Thyroid gland (tissue), 4 donors: Measurements from ENCODE around the gene RNFT2. TPM values are rescaled to one million over a fixed set of nuclear protein-coding genes. Genes with fewer than 3 reads are reported as not detected.
"Not testable (repeated sequence)": the region's sequence is repeated elsewhere in the genome, so short reads cannot be mapped to it uniquely, and the experiment has no call there.

ENCODE experiments used
- DNase-seq, 2 donors: peaks; one replicate each; pipeline ENCODE4 v3.0.0-alpha.2; 2019
- H3K27ac ChIP-seq, 3 donors: fragments of 200-600 bp; sonication (generic); 1 replicate in 2 of 3; 2 replicates in 1 of 3; pipeline ENCODE4 v1.5.1; 2016 to 2019; ENCODE audit warnings: mild to moderate bottlenecking in 1 of 3, moderate library complexity in 1 of 3
- H3K27me3 ChIP-seq: fragments of 200-600 bp; sonication (generic); one replicate; pipeline ENCODE4 v1.5.1; 2019
- H3K36me3 ChIP-seq, 2 donors: fragments of 200-600 bp; sonication (generic); one replicate each; pipeline ENCODE4 v1.5.1; 2016 to 2019
- H3K4me1 ChIP-seq, 2 donors: fragments of 200-600 bp; sonication (generic); one replicate each; pipeline ENCODE4 v1.5.1; 2017 to 2019
- H3K4me3 ChIP-seq, 3 donors: fragments of 200-600 bp; sonication (generic); replicated peaks in 1 of 3; 1 replicate in 2 of 3; 2 replicates in 1 of 3; pipeline ENCODE4 v1.5.1; 2016; ENCODE audit warnings: mild to moderate bottlenecking in 1 of 3
- H3K9me3 ChIP-seq: fragments of 200-600 bp; sonication (generic); one replicate; pipeline ENCODE4 v1.5.1; 2017
- CTCF ChIP-seq, 6 experiments: fragments of 200-600 bp in 3 of 6; fragments of 450-650 bp in 3 of 6; sonication (generic) in 3 of 6; IDR thresholded peaks; one replicate each; pipeline ENCODE4 v1.5.1; 2016 to 2019; ENCODE audit warnings: antibody characterized with exemption in 6 of 6, mild to moderate bottlenecking in 2 of 6, inconsistent platforms in 1 of 6, moderate library complexity in 1 of 6
- POLR2A ChIP-seq, 2 donors: fragments of 450-650 bp; IDR thresholded peaks; one replicate each; pipeline ENCODE4 v1.6.1; 2017; ENCODE audit warnings: antibody characterized with exemption in 2 of 2, mild to moderate bottlenecking in 2 of 2, moderate library complexity in 1 of 2
- WGBS, 2 donors: methylation state at CpG; one replicate each; pipeline ENCODE4 v1.1.5; 2017; 5-methylcytosine and 5-hydroxymethylcytosine counted together
- intact Hi-C: fragments of 100-400 bp; cut with DNase I; formaldehyde crosslinking; loops from one replicate; pipeline ENCODE4 v1.15.1; 2023
- total RNA-seq, 4 donors: library from RNA; depleted of rRNA; stranded (reverse); fragments of >200 nt; gene quantifications; one replicate each; pipeline ENCODE4 v1.2.3, GENCODE V29; 2016

RNFT2 gene
- total RNA-seq, 4 donors from 2014 or later = 2.3 to 5.0 (median 4.5) TPM

DNA sequence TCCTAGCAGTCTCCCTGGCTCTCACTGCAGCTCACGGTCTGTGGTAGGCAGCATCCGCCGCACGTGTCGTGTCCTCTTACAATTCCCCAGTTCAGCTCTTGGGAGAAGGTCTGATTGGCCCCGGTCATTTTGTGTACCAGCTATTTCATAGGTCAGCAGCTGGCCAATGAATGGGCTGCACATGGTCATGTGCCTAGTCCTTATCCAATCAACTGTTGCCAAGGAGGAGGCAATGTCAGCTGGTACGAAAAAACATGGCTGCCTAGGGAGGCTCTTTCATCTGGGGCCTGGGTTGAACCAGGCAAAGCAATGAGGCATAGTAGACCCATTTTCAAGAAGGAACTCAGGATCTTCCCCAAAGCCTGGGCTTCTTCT, 46.1 kb downstream of the RNFT2 start:
- intact Hi-C loops = no loop called here
- Histone ChIP-seq H3K4me1 (peaks cover 0 to 17% of the 10 kb centered on the region in 2 donors), H3K4me3 (no peak overlapping the region), H3K27me3 (no peaks in the 10 kb centered on the region), H3K27ac (no peak overlapping the region), H3K9me3 (no peaks in the 10 kb centered on the region), H3K36me3 (no peaks in the 10 kb centered on the region)
- 89 to 95% methylated on average over 6 to 7 of the region's 7 CpGs for WGBS, 2 donors
- TF ChIP-seq POLR2A (IDR thresholded peaks at IDR 0.05) (no peak), CTCF (IDR thresholded peaks at IDR 0.05) (no peak)
- DNase-seq = peak; percentile 7 to 17

DNA sequence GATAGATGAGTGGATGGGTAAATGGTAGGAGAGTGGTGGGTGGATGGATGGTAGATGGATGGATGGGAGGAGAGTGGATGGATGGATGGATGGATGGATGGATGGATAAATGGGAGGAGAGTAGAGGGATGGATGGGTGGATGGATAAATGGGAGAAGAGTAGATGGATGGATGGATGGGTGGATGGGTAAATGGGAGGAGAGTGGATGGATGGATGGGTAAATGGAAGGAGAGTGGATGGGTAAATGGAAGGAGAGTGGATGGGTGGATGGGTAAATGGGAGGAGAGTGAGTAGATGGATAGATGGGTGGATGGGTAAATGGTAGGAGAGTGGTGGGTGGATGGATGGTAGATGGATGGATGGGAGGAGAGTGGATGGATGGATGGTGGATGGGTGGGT, 51.4 kb downstream of the RNFT2 start:
- H3K4me3 ChIP-seq, H3K9me3 ChIP-seq, H3K27me3 ChIP-seq, H3K36me3 ChIP-seq, H3K4me1 ChIP-seq, H3K27ac ChIP-seq, intact Hi-C loops, DNase-seq: not testable (repeated sequence)

DNA sequence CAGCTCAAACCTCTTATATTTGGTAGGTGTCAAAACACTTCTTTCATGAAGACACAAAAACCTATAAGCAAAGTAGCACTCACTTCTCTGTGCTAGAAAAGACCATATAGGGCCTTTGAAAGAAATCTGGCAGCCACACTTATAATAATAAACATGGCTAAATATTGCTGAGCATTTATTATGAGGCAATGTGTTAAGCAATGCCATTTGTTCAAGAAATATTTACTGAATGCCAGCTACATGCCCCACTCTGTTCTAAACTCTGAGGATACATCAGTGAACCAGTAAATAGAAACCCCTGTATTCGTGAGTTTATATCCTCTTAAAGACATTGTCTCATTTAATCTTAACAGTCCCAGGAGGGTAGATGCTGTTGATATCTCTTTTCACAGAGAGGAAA, 52.0 kb downstream of the RNFT2 start:
- Histone ChIP-seq H3K36me3 (no peaks in the 10 kb centered on the region), H3K4me1 (no peaks in the 10 kb centered on the region), H3K27me3 (no peaks in the 10 kb centered on the region), H3K9me3 (no peaks in the 10 kb centered on the region), H3K27ac (no peak overlapping the region), H3K4me3 (no peak overlapping the region)
- 81 to 83% methylated on average over 1 of the region's 1 CpG for WGBS, 2 donors
- TF ChIP-seq CTCF (IDR thresholded peaks at IDR 0.05) = no peak
- no peak for TF ChIP-seq POLR2A (IDR thresholded peaks at IDR 0.05)
- intact Hi-C loops = no loop called here
- DNase-seq = no peak

DNA sequence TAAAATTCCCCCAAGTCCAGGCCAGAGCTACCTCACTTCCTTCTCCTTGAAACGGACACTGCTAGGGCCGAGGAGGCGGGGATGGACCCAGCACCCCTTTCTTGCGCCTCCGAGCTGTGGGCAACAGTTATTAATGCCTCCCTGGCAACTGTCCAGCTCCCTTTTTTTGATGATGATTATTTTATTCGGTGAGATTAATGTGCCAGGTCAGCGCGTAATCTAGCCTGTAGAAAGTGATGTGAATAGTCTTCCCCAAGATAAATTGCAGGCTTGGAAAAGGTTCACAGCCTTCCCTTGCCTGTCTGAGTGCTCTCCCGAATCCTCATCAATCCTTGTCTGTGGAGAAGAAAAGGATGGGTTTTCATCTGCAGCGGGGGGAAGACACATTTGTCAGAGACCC, 54.3 kb downstream of the RNFT2 start:
- WGBS, 2 donors = 90 to 91% methylated on average over 10 of the region's 10 CpGs
- no peak for DNase-seq
- Histone ChIP-seq H3K9me3 (no peaks in the 10 kb centered on the region), H3K36me3 (no peaks in the 10 kb centered on the region), H3K27me3 (no peaks in the 10 kb centered on the region), H3K4me1 (no peaks in the 10 kb centered on the region), H3K4me3 (no peak overlapping the region), H3K27ac (no peak overlapping the region)
- intact Hi-C loops = no loop called here
- TF ChIP-seq POLR2A (IDR thresholded peaks at IDR 0.05) (no peak), CTCF (IDR thresholded peaks at IDR 0.05) (no peak)

DNA sequence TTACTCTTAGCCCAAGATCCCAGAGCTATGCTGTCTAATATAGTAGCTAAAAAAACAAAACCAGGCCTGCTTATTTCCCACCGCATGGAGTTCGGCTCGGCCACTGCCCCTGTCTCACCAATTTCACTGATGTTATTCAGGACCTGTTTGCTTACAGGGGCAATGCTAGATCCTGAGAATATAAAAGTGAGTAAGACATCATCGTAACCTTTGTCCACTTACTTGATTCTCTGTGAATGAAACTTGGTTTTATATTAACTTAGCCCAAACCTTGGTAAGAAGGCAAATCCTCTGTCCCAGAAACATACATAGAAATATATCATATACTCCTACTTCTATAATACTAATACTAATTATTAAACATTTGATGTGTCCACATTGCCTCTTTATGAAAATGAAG, 56.6 kb downstream of the RNFT2 start:
- 88 to 90% methylated on average over 4 of the region's 4 CpGs for WGBS, 2 donors
- no peaks in the 10 kb centered on the region for H3K27me3 ChIP-seq
- no peak for DNase-seq
- H3K4me3 ChIP-seq = no peak overlapping the region
- no peak for TF ChIP-seq CTCF (IDR thresholded peaks at IDR 0.05)
- TF ChIP-seq POLR2A (IDR thresholded peaks at IDR 0.05) = no peak
- H3K9me3 ChIP-seq = no peaks in the 10 kb centered on the region
- H3K4me1 ChIP-seq = no peaks in the 10 kb centered on the region
- no peaks in the 10 kb centered on the region for H3K36me3 ChIP-seq
- intact Hi-C loops = no loop called here
- no peak overlapping the region for H3K27ac ChIP-seq

DNA sequence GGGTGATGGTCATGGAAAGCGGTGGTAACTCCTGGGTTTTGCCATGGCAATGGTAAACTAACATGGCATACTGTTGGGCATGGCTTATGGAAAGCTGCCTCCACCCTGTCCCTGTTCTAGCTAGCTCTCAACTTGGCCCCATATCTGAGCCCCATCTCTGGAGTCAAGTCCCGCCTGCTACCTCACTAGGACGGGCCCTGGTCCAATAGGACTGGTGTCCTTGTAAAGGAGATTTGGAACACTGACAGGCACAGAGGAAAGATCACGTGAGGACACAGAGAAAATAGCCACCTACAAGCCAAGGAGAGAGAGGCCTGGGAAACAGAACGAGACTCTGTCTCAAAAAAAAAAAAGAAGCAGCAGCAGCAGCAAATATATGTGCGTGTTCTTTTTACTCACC, 59.8 kb downstream of the RNFT2 start:
- 87 to 90% methylated on average over 6 of the region's 6 CpGs for WGBS, 2 donors

More for the DNA sequence above, 59.8 kb downstream of the RNFT2 start:
- H3K9me3 ChIP-seq = no peaks in the 10 kb centered on the region
- no peaks in the 10 kb centered on the region for H3K4me1 ChIP-seq
- no peak for TF ChIP-seq CTCF (IDR thresholded peaks at IDR 0.05)
- TF ChIP-seq POLR2A (IDR thresholded peaks at IDR 0.05) = no peak
- intact Hi-C loops = no loop called here
- H3K27ac ChIP-seq = no peak overlapping the region
- H3K36me3 ChIP-seq = no peaks in the 10 kb centered on the region
- H3K4me3 ChIP-seq = no peak overlapping the region
- DNase-seq = no peak
- no peaks in the 10 kb centered on the region for H3K27me3 ChIP-seq
